Measurements from ENCODE around the gene HMCN2. TPM values are rescaled to one million over a fixed set of nuclear protein-coding genes. Genes with fewer than 3 reads are reported as not detected.

Gene HMCN2
- total RNA-seq, 2 donors from 2014 or later, result 2.9 to 5.5 TPM

DNA sequence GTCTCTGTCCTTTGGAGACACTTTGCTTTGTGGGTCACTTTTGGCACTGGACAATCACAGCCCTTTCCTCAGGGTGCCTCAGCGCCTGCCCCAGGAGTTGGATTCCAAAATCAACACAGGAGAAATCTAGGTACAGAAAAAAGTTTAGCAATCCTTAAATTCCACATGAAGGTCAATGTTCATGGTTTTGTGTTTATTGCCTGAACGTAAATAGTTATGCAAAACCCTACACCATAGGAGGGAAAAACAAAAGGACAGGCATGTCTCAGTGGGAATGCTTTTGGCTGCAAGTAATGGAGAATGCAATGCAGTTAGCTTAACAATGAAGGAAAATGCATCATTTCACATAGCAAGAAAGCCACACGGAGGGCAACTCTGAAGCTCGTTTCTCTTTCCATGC, 6.5 kb upstream of the HMCN2 start:
- DNase-seq (ENCODE audit: low spot score), result no peak
- Histone ChIP-seq H3K36me3 (no peaks in the 10 kb centered on the region), H3K9me3 (no peaks in the 10 kb centered on the region), H3K4me3 (no peak overlapping the region), H3K27me3 (replicated peaks; ENCODE audit: insufficient read depth) (no peaks in the 10 kb centered on the region), H3K27ac (no peak overlapping the region), H3K4me1 (replicated peaks) (peaks cover 6% of the 10 kb centered on the region)
- TF ChIP-seq POLR2AphosphoS5 (IDR thresholded peaks at IDR 0.05) (no peak), POLR2A (IDR thresholded peaks at IDR 0.05) (no peak)
- TF ChIP-seq, protein P1, sequence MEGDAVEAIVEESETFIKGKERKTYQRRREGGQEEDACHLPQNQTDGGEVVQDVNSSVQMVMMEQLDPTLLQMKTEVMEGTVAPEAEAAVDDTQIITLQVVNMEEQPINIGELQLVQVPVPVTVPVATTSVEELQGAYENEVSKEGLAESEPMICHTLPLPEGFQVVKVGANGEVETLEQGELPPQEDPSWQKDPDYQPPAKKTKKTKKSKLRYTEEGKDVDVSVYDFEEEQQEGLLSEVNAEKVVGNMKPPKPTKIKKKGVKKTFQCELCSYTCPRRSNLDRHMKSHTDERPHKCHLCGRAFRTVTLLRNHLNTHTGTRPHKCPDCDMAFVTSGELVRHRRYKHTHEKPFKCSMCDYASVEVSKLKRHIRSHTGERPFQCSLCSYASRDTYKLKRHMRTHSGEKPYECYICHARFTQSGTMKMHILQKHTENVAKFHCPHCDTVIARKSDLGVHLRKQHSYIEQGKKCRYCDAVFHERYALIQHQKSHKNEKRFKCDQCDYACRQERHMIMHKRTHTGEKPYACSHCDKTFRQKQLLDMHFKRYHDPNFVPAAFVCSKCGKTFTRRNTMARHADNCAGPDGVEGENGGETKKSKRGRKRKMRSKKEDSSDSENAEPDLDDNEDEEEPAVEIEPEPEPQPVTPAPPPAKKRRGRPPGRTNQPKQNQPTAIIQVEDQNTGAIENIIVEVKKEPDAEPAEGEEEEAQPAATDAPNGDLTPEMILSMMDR (IDR thresholded peaks at IDR 0.05), result no peak
- intact Hi-C loops (cut with DNase I), result no loop called here
- 91% methylated on average over 4 of the region's 4 CpGs for WGBS

DNA sequence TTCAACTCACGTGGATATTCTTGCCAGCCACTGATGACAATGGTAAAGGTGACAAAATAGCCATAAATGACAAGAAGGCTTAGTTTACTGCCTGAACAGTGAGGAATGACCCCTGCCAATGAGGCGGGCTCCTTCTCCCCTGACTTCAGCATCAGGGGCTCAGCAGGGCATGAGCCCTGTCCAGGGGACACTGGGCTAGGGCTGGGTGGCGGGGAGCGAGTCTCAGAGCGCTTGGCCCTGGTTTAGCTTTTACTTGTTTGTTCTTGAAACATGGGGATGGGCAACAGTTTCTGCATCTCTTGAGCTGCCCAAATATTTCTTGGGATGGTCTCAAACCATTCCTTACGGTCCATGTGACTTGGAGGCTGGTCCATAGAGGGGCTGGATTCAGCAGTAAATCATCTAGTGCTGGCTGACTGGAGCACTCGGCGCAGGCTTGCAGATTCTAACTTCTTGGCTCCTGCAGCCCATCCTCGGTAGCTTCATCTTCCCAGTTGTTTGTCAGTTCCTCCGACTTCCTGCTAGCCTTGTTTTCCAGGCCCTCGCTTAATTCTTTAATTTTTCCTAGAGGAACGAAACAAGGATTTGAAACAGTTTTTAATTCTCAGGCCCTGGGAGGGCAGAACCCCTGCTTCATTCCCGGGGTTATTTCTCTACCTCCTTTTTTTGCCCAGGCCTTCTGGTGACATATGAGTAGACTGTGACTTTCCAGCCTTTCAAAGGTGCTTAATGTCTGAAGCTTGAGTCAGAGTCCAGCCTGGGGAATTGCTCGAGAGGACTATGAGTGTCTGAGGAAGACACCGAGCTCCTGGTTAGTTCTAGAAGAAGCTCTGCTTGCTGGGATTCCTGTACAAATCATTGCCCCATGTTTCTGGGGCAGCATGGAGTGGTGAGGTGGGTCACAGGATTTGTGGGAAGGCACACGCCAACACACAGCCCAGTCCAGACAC, 4.5 kb upstream of the HMCN2 start:
- DNase-seq (ENCODE audit: low spot score), result no peak
- TF ChIP-seq POLR2AphosphoS5 (IDR thresholded peaks at IDR 0.05) (no peak), POLR2A (IDR thresholded peaks at IDR 0.05) (no peak)
- TF ChIP-seq, protein P1 (IDR thresholded peaks at IDR 0.05), result no peak
- no peak overlapping the region for H3K27ac ChIP-seq

DNA sequence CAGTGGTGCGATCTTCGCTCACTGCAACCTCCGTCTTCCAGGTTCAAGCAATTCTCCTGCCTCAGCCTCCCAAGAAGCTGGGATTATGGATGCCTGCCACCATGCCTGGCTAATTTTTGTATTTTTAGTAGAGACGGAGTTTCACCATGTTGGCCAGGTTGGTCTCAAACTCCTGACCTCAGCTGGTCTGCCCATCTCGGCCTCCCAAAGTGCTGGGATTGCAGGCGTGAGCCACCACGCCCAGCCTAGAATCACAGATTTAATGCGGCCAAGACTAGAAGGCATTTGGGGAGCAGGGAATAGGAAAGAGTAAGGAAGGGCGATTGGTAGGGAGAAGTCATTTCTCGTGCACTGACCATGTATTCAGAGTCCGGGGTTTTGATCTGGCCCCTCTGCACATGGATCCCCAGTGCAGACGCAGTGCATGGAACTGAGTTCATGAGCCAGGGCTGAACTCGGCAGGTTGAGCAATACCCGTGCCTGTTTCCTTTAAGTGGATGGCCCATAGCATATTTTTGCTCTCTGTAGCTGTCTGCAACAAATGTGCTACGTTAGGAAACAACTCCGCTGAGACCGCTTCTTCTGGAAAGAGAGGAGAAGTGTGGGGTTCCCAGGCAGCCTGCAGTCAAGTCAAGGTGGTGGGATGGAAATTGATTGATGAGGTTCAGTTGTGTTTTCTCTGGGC, 3.4 kb upstream of the HMCN2 start:
- no peak overlapping the region for H3K27ac ChIP-seq
- H3K9me3 ChIP-seq, result no peaks in the 10 kb centered on the region
- DNase-seq (ENCODE audit: low spot score), result no peak
- H3K27me3 ChIP-seq (replicated peaks; ENCODE audit: insufficient read depth), result peaks cover 17% of the 10 kb centered on the region
- H3K4me1 ChIP-seq (replicated peaks), result peaks cover 10% of the 10 kb centered on the region
- 92% methylated on average over 17 of the region's 17 CpGs for WGBS
- H3K36me3 ChIP-seq, result no peaks in the 10 kb centered on the region
- intact Hi-C loops (cut with DNase I), result no loop called here
- H3K4me3 ChIP-seq, result no peak overlapping the region
- TF ChIP-seq POLR2AphosphoS5 (IDR thresholded peaks at IDR 0.05), result no peak
- no peak for TF ChIP-seq POLR2A (IDR thresholded peaks at IDR 0.05)
- TF ChIP-seq, protein P1 (IDR thresholded peaks at IDR 0.05), result no peak

More for the DNA sequence above, 4.5 kb upstream of the HMCN2 start:
- 33% methylated on average over 16 of the region's 16 CpGs for WGBS
- intact Hi-C loops (cut with DNase I), result no loop called here
- Histone ChIP-seq H3K4me3 (no peak overlapping the region), H3K9me3 (no peaks in the 10 kb centered on the region), H3K27me3 (replicated peaks; ENCODE audit: insufficient read depth) (peaks cover 15% of the 10 kb centered on the region), H3K4me1 (replicated peaks) (peaks cover 10% of the 10 kb centered on the region), H3K36me3 (no peaks in the 10 kb centered on the region)

DNA sequence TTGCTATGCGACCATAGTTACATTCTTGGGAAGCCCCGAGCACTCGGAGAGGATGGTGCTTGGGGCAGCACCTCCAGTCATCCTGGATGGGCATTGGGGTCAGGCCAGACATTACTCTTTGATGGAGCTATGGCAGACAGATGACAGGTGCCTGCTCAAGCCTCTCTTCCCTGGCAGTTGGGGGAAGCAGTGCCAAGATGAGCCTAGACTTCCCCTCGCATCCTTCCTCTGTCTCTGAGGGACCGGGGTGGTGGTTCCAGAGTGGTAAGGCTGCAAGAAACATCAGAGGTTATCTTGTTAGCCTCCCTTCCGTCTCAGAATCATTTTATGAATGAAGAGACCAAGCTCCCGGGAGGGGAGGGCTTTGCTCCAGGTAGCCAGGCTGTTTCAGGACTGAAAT, 2.8 kb upstream of the HMCN2 start:
- Histone ChIP-seq H3K9me3 (no peaks in the 10 kb centered on the region), H3K4me1 (replicated peaks) (peaks cover 10% of the 10 kb centered on the region), H3K36me3 (no peaks in the 10 kb centered on the region), H3K27me3 (replicated peaks; ENCODE audit: insufficient read depth) (peaks cover 17% of the 10 kb centered on the region), H3K4me3 (no peak overlapping the region), H3K27ac (no peak overlapping the region)
- no peak for TF ChIP-seq POLR2A (IDR thresholded peaks at IDR 0.05)
- TF ChIP-seq, protein P1 (IDR thresholded peaks at IDR 0.05), result no peak
- no peak for TF ChIP-seq POLR2AphosphoS5 (IDR thresholded peaks at IDR 0.05)
- WGBS, result 90% methylated on average over 7 of the region's 7 CpGs
- DNase-seq (ENCODE audit: low spot score), result no peak
- intact Hi-C loops (cut with DNase I), result no loop called here

Measured in prostate gland (tissue), 2 donors.